ENCODE data around the gene C10orf53.

- TF ChIP-seq POLR2AphosphoS5 (IDR thresholded peaks at IDR 0.05; ENCODE audit: low read depth) = no peak
- TF ChIP-seq CTCF (IDR thresholded peaks at IDR 0.05; ENCODE audit: insufficient read depth, low read length) = no peak
- TF ChIP-seq REST (IDR thresholded peaks at IDR 0.05; ENCODE audit: insufficient replicate concordance, low read depth) = no peak
- no peak for TF ChIP-seq GABPA (IDR thresholded peaks at IDR 0.05; ENCODE audit: low read depth)
These were observed 13.3 kb upstream of the C10orf53 start for GRCh38 chr10:49666054-49666615.
